Activated gamma-delta T cell treated with Interleukin-2 at 50 U/mL for 16 hours (primary cell): ENCODE results near the gene ZBTB42.
"Not testable (repeated sequence)": the region's sequence is repeated elsewhere in the genome, so short reads cannot be mapped to it uniquely, and the experiment has no call there.

ENCODE experiments used
- DNase-seq: peaks from one replicate; pipeline ENCODE4 v3.0.0-alpha.2; 2020

The ZBTB42 gene

GRCh38 chr14:104797115-104798044 lies 3.5 kb upstream of the ZBTB42 start:
- DNase-seq: no peak

GRCh38 chr14:104798300-104799243 lies 2.3 kb upstream of the ZBTB42 start:
- no peak for DNase-seq

- no peak for DNase-seq
Measured at GRCh38 chr14:104799244-104800014, 1.5 kb upstream of the ZBTB42 start.

- peak; percentile 80 for DNase-seq
Measured at GRCh38 chr14:104800015-104800770, 708 bp upstream of the ZBTB42 start.

- DNase-seq: no peak
Measured at GRCh38 chr14:104801520-104802393, 856 bp downstream of the ZBTB42 start.

- no peak for DNase-seq
Measured at GRCh38 chr14:104802394-104803184, 1.7 kb downstream of the ZBTB42 start.

GRCh38 chr14:104803280-104803911 lies 2.5 kb downstream of the ZBTB42 start:
- no peak for DNase-seq

DNA sequence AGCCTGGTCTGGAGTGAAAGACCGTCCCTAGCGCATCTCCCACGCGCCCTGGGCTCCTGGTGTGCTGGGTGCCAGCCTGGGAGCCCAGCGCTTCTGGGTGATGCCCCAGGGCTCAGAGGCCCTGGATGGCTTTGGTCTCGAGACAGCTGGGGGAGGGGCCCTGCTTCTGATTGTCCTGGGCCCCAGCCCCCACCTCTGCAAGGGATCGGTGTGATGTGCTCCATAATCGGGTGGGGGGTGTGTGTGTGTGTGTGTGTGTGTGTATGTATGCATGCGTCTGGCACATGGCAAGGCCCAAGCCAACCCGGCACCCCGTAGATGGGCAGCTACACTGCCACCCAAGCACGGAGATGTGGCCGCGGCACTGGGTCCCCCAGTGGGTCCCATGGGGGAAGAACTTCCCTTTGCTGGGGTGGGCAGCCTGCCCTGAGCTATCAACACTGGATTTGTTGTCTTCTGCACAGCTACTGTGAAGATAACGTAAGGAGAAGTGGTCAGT lies 3.1 kb downstream of the ZBTB42 start:
- no peak for DNase-seq

DNA sequence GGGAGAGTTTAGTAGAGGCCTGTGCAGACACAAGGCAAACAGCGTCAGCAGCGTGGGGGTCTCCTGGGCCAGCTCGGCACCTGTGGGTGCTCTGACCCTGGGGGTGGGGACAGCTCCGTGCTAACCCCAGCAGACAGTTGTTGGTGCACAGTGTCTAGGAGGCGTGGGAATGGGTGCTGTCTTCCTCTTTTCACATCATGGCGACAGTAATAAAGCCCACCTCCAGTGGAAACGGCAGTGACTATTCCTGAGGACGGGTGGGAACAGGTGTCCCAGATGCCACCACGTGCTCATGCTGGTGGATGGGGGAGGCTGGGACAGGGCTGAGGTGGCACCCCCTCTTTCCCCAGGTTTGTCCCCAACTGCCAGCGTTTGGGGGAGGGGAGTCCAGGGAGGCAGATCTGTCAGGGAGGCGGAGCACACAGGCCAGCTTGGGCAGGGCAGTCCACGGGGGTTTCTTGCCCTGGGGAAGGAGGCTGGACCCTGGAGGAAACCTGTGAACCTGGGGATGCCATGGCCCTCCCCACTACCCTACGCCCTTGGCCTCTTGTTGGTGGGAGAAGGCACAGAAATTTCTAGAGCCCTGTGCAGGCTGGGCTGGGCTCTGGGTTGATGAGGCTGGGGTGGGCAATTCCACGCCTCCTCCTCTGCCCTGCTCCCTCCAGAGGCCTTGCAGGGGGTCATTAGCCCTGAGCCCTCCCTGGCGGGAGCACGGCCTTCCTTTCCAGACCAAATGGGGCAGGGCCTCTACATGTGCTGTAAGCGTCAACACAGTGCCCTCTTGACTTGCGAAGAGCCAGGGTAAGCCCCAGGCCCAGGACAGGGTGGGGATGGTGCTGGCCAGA lies 3.8 kb downstream of the ZBTB42 start:
- DNase-seq: no peak

DNA sequence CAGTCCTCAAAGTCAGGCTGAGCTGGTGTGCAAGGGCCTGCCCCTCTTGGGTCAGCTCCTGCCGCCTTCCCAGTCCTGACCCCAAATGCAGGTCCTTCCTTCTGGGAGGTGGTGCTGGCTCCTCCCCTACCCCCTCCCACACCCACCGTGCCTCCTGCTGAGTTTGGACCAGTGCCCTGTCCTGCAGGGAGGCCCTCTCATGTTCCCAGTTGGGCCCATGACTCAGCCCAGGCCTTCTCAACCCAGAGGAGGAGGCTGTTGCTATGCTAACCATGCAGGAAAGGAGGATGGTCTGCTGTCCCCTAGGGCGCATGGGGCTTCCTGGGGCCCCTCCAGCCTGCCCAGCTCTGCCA lies 4.4 kb downstream of the ZBTB42 start:
- no peak for DNase-seq

DNA sequence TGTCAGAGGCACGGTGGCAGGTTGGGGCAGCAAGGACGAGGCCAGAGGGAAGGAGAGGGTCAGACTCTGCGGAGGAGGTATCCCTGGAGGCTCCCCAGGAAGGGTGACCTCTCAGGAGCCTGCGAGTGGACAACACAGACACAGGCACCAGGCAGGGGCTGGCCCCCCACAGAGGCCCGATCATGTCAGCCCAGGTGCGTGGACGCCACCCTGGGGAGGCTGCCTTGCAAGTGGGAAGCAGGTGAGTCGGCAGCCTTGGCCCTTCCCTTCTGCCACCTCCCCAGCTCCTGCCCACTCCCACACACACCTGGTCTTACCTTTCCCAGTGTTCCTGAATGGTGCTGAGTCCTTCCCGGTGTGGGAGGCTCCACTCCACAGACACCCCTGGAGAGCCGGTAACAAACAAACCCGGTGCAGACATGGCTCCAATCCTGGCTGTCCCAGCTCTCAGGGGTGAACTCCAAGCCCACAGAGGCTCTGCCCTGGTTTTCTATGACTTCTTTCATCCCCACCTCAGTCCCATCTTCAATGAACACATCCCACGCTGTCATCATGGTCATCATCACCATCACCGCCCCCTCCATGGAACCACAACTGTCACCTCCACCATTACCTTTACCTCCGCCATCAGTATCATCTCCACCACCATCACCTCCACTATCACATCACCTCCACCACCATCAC lies 5.2 kb downstream of the ZBTB42 start:
- DNase-seq: no peak

- no peak for DNase-seq
Measured at GRCh38 chr14:104806625-104807465, 5.9 kb downstream of the ZBTB42 start.

GRCh38 chr14:104808456-104808855 lies 7.6 kb downstream of the ZBTB42 start:
- DNase-seq: no peak

GRCh38 chr14:104810316-104810715 lies 9.4 kb downstream of the ZBTB42 start:
- no peak for DNase-seq

GRCh38 chr14:104813286-104813685 lies 12.4 kb downstream of the ZBTB42 start:
- no peak for DNase-seq

GRCh38 chr14:104814701-104815100 lies 13.8 kb downstream of the ZBTB42 start:
- DNase-seq: not testable (repeated sequence)

DNA sequence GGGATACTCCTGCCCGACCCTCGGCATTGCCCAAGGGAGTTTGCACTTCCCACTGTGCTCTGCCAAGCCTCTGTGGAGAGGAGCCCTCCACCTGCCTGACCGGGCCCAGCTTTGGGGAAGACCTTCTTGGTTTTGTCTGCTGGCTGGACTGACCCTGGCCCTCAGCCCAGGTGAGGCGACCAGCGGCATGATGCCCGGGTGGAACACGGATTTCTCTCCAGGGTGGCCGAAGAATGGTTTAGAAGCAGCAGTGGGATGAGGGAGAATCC lies 15.6 kb downstream of the ZBTB42 start:
- no peak for DNase-seq
